ENCODE measurements around the gene BUB1B. TPM values are rescaled to one million over a fixed set of nuclear protein-coding genes. Genes with fewer than 3 reads are reported as not detected.

The BUB1B gene
- total RNA-seq, 4 donors from 2014 or later, result 1.4 to 15.3 (median 8.6) TPM

DNA sequence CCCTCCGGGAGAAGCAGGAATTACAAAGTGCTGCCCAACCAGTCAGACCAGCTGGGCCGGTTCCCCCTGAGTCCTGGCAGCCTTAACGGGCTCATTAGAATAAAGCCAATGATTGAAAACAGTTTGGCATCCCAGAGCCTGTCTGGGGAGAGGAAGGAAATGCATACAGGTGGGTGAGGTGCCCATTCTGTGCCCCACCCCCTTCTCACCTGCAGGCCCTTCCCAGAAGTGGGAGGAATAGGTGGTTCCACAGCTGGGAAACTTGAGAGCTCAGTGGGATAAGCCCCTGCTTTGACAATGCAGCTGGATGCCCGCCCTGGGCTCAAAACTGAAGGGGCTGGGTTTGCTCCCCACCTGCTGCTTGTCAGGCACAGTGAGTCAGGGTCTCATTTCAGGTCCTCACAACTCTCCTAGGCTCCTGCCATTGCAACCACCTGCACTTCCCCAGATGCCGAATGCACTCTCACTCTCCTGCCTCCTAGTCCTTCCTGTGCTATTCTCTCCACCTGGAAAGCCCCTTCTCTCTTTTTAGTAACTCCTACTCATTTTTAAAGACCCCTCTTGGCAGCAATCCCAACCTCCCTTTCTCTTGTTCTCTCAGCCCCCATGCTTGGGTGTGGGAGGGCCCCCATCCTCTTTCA lies 5.5 kb upstream of the BUB1B start:
- H3K27ac ChIP-seq, result peak overlapping the region; percentile 12 to 37 (median 24)
- DNase-seq, result peak; percentile 68
- no peak overlapping the region for H3K4me3 ChIP-seq
- TF ChIP-seq EP300 (IDR thresholded peaks at IDR 0.05; ENCODE audit: low read depth) (no peak), POLR2A (IDR thresholded peaks at IDR 0.05) (no peak), POLR2AphosphoS5 (IDR thresholded peaks at IDR 0.05) (peak in 1 of 3 donors; percentile 35)
- H3K36me3 ChIP-seq, result no peaks in the 10 kb centered on the region
- H3K27me3 ChIP-seq, result no peaks in the 10 kb centered on the region
- WGBS, 2 donors (ENCODE audit: low coverage in 1 of 2), result 34 to 60% methylated on average over 1 to 5 of the region's 5 CpGs
- intact Hi-C loops (cut with DNase I; ENCODE audit: low total_unique reads) (no loop called here), in situ Hi-C loops (cut with MboI; ENCODE audit: low pct_ligation_motif_present in 1 of 4, low pct_unique_long_range_greater_than_20kb in 1 of 4, low sequenced_read_pairs in 3 of 4) (no loop called here)
- H3K9me3 ChIP-seq, result no peaks in the 10 kb centered on the region
- peaks cover 0 to 12% (median 5%) of the 10 kb centered on the region in 4 donors for H3K4me1 ChIP-seq

DNA sequence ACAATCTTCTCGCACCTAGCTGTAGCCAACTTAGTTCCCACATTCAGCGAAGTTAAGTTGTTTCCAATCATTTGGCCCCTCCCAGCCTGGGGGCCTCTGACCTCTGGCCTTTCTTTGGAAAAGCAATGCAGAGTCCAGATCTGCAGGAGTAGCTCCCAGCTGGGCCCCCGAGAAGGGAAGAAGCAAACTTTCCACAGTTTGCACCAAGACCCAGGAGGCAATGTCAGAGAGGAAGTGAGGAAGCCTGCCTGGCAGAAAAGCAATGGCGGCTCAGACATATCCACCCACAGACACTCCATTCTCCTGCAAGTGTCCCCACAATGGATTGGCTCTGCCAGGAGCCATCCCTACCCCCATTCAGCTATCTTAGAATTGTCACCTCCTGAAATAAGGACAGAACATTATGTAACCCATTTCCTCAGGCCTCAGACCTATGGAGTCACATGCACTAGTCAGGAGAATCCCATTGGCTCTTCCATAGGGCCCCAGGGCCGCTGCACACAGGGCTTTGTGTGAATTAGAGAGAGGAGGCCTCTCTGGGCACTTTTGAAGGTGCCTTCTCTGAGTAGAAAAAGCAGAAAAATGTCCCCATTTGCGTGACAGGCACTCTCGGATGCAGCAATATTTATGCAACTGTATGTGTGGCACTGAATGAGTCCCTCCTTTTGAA lies 3.0 kb upstream of the BUB1B start:
- TF ChIP-seq POLR2A (IDR thresholded peaks at IDR 0.05), result no peak
- no peak for TF ChIP-seq EP300 (IDR thresholded peaks at IDR 0.05; ENCODE audit: low read depth)
- TF ChIP-seq, protein P1, sequence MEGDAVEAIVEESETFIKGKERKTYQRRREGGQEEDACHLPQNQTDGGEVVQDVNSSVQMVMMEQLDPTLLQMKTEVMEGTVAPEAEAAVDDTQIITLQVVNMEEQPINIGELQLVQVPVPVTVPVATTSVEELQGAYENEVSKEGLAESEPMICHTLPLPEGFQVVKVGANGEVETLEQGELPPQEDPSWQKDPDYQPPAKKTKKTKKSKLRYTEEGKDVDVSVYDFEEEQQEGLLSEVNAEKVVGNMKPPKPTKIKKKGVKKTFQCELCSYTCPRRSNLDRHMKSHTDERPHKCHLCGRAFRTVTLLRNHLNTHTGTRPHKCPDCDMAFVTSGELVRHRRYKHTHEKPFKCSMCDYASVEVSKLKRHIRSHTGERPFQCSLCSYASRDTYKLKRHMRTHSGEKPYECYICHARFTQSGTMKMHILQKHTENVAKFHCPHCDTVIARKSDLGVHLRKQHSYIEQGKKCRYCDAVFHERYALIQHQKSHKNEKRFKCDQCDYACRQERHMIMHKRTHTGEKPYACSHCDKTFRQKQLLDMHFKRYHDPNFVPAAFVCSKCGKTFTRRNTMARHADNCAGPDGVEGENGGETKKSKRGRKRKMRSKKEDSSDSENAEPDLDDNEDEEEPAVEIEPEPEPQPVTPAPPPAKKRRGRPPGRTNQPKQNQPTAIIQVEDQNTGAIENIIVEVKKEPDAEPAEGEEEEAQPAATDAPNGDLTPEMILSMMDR (IDR thresholded peaks at IDR 0.05), result no peak
- no peak for TF ChIP-seq POLR2AphosphoS5 (IDR thresholded peaks at IDR 0.05)
- peaks cover 0 to 31% (median 9%) of the 10 kb centered on the region in 4 donors for H3K4me1 ChIP-seq
- intact Hi-C loops (cut with DNase I; ENCODE audit: low total_unique reads) (no loop called here), in situ Hi-C loops (cut with MboI; ENCODE audit: low pct_ligation_motif_present in 1 of 4, low pct_unique_long_range_greater_than_20kb in 1 of 4, low sequenced_read_pairs in 3 of 4) (no loop called here)
- no peak overlapping the region for H3K4me3 ChIP-seq
- no peak for DNase-seq
- WGBS, 2 donors (ENCODE audit: low coverage in 1 of 2), result 94% methylated on average over 7 of the region's 7 CpGs; no CpG with 5 or more reads in 1 of the 2 donors
- no peaks in the 10 kb centered on the region for H3K27me3 ChIP-seq
- H3K36me3 ChIP-seq, result no peaks in the 10 kb centered on the region
- H3K27ac ChIP-seq, result no peak overlapping the region
- no peaks in the 10 kb centered on the region for H3K9me3 ChIP-seq

DNA sequence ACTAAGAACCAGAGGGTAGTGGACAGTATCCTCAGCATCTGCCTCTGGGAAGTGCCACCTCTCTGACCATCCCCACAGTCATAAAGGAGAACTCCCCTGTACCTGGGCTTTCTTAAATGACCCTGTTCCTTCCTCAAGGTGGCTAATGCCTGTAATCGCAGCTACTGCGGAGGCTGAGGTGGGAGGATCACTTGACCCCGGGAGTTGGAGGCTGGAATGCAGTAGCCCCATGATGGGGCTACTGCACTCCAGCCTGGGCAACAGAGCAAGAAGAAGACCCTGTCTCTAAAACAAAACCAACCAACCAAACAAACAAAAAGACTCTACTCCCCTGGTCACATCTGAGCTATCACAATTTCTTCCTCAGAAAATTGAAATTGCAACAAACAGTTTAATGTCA lies 848 bp upstream of the BUB1B start:
- Histone ChIP-seq H3K27me3 (no peaks in the 10 kb centered on the region), H3K27ac (no peak overlapping the region), H3K4me3 (no peak overlapping the region), H3K36me3 (no peaks in the 10 kb centered on the region), H3K9me3 (no peaks in the 10 kb centered on the region), H3K4me1 (peaks cover 0 to 31% (median 9%) of the 10 kb centered on the region in 4 donors)
- in situ Hi-C loops (cut with MboI; ENCODE audit: low pct_ligation_motif_present in 1 of 4, low pct_unique_long_range_greater_than_20kb in 1 of 4, low sequenced_read_pairs in 3 of 4) (no loop called here), intact Hi-C loops (cut with DNase I; ENCODE audit: low total_unique reads) (no loop called here)
- TF ChIP-seq EP300 (IDR thresholded peaks at IDR 0.05; ENCODE audit: low read depth), result no peak
- no peak for TF ChIP-seq POLR2AphosphoS5 (IDR thresholded peaks at IDR 0.05)
- no peak for TF ChIP-seq POLR2A (IDR thresholded peaks at IDR 0.05)
- TF ChIP-seq, protein P1 (IDR thresholded peaks at IDR 0.05), result no peak
- 98% methylated on average over 3 of the region's 3 CpGs; no CpG with 5 or more reads in 1 of the 2 donors for WGBS, 2 donors (ENCODE audit: low coverage in 1 of 2)
- DNase-seq, result no peak

DNA sequence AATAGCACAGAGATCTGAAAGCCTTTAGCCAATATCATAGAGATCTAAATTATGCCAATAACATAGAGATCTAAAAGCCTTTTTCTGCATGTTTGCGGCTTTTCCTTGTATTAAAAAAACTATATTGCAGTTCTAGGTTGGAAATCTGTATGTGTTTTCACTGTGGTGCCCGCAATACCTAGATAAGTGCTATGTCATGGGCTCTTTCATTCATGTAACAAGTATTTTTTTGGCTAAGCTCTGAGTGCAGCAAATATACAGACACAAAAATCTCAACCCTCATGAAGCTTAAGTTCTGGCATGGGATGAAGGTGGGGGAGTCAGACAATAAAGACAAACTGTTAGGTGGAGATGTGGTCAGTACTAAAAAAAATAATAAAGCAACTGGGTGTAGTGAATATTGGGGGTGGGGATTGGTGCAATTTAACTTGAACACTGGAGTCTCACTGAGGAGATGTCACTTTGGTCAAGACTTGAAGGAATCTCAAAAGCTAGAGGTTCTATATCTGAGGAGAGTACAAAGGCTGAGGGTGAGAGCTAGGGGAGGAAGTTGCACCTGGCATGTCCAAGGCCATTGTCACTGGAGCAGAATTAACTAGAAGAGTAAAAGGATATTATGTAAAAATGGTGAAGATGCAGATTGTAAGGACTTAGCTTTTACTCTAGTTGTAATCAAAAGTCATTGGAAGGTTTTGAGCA lies 973 bp downstream of the BUB1B start:
- 0 to 12% methylated on average over 2 of the region's 2 CpGs for WGBS, 2 donors (ENCODE audit: low coverage in 1 of 2)
- H3K36me3 ChIP-seq, result no peaks in the 10 kb centered on the region
- intact Hi-C loops (cut with DNase I; ENCODE audit: low total_unique reads) (no loop called here), in situ Hi-C loops (cut with MboI; ENCODE audit: low pct_ligation_motif_present in 1 of 4, low pct_unique_long_range_greater_than_20kb in 1 of 4, low sequenced_read_pairs in 3 of 4) (no loop called here)
- no peaks in the 10 kb centered on the region for H3K27me3 ChIP-seq
- H3K27ac ChIP-seq, result no peak overlapping the region
- no peak for TF ChIP-seq POLR2A (IDR thresholded peaks at IDR 0.05)
- TF ChIP-seq, protein P1 (IDR thresholded peaks at IDR 0.05), result no peak
- H3K4me3 ChIP-seq, result peak overlapping the region in 3 of 4 donors; percentile 51 to 74 (median 69)
- H3K4me1 ChIP-seq, result peaks cover 0 to 21% (median 6%) of the 10 kb centered on the region in 4 donors
- DNase-seq, result no peak
- H3K9me3 ChIP-seq, result no peaks in the 10 kb centered on the region

Measured in transverse colon (tissue), 4 donors.